Left forelimb (tissue), 1 donor: Measurements from ENCODE around the gene ABCA10.
"Not testable (repeated sequence)": the region's sequence is repeated elsewhere in the genome, so short reads cannot be mapped to it uniquely, and the experiment has no call there.

ENCODE experiments used
- DNase-seq: peaks from one replicate; pipeline ENCODE4 v3.0.0-alpha.2; 2018; ENCODE audit warnings: low spot score

The ABCA10 gene

DNA sequence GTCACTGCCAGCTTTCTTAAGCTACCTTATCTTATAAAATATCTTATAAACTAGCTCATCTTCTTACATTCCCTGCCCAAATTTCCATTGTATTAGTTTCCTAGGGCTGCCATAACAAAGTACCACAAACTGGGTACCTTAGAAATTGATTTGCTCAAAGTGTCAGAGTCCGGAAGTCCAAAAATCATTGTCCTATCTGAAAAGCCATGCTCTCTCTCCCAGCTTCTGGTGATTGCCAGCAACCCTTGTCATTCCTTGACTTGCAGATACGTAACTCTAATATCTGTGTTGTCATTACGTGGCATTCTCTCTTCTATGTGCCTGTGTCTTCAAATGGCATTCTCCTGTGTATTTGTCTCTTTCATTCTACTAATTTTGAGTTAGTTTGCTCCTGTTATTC lies 2.3 kb upstream of the ABCA10 start:
- DNase-seq, result no peak

DNA sequence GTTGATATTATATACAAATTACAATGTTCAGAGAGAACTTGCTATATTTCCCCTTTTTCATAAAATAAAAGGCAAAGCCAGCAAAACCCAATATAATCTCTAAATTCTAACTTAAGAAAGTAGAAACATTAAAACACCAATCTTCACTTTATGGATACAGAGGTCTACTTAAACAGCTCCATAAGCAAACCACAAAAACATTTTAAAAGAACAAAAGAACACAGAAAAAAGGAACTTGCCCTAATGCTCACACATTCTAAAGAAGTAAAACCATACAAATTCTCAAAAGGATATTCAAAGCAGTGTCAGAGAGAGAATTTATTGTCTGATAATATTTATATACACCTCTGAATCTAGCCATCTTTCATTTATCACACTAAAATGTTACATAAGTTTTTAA lies 606 bp downstream of the ABCA10 start:
- DNase-seq, result no peak

GRCh38 chr17:69227541-69227940 lies 1.1 kb downstream of the ABCA10 start:
- DNase-seq, result no peak

DNA sequence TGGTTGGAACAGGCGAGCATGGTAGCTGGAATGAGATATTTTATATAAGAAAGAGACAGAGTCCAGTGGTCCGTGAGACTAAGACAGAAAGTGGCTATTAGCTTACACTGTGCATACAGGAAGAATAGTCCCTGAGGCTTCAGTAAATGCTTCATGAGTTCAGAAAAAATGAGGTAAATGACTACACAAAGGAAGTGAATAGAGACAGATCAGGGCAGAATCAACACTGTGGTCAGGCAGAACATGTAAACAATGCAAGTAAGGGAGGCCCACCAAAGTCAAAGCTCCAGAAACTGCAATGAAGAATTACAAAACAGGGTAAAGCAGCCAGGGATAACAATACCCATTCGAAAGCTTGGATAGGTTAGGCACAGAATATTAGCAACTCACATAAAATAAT lies 4.8 kb downstream of the ABCA10 start:
- DNase-seq, result no peak

DNA sequence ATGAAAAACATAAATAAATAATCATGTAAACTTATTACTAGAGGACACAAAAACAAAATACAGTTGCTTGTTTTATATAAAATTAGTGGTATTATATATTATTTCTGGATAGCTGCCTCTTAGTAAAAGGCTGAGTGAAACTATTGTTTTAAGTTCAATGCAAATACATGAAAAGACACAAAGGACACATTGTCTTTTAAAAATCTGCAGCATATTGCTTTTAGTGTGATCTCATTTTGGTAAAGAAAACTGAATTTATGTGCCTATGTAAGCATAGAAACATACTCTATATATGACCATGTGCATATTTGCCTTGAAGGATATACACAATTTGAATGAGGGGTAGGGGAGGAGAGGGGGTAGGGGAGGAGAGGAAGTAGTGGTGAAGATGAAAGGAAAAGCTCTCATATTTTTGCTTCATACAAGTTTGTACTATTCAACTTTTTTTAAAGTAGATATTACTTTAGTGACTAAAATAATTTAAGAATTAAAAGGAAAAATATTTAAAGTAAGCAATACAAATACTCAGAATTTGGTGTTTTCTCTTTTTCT lies 5.8 kb downstream of the ABCA10 start:
- DNase-seq, result no peak

- no peak for DNase-seq
These were observed 8.5 kb downstream of the ABCA10 start for GRCh38 chr17:69220098-69220497.

DNA sequence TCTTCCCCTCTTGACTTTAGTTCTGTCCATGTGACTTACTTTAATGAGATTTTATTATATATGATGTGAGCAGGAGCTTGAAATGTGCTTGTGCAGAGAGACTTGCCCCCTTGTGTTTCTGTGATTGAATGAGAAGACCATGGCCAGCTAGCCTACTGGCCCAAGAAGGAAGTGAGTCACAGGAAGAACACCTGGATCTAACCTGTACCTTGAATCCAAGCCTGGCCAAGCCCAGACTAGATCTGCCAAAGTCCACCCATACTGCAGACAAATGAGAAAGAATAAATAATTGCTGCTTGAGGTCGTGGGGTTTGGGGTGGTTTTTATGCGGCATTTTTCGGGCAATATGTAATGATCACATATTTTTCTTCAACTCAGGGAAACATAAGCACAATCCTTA lies 9.6 kb downstream of the ABCA10 start:
- DNase-seq, result no peak

DNA sequence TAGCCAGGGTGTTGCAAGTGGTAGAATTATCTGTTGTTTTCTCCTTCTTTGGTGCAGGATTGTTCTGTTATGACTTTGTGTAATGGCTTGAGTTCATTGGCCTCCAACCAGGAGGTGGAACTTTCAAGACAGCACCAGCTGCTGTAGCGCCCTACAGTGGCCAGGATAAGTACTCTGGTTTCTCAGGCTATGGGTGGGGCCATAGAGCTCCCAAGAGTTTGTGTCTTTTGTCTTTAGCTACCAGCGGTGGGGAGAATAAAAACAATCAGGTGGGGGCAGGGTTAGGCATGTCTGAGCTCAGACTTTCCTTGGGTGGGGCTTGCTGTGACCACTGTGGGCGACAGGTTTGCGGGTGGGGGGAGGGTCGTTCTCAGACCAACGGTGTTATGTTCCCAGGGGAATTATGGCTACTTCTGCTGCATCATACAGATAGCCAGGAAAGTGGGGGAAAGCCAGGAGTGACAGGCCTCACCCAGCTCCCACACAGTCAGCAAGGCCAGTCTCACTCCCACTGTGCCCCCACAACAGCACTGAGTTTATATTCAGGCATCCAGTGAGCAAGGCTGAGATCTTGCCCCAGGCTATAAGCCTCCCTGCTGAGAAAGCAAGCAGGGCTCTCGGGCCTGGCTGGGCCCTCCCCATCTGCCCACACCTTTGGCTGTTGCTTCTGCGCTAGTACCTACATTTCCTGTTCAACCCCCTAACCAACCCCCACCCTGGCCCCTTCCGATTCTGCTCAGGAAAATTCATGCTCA lies 15.4 kb downstream of the ABCA10 start:
- DNase-seq, result no peak

- no peak for DNase-seq
These were observed 20.0 kb downstream of the ABCA10 start for GRCh38 chr17:69208640-69209039.

DNA sequence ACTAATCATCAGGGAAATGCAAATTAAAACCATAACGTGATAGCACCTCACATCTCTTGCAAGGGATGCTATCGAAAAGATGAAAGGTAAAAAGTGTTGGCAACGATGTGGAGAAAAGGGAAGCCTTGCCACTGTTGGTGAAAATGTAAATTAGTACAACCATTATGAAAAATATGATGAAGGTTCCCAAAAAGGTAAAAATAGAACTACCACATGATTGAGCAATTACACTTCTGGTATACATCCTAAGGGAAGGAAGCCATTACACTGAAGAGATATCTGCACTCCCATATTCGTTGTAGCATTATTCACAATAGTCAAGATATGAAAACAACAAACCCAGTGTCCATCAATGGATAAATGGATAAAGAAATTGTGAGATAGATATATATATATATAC lies 21.5 kb downstream of the ABCA10 start:
- DNase-seq, result no peak

- DNase-seq, result no peak
These were observed 30.4 kb downstream of the ABCA10 start for GRCh38 chr17:69198238-69198637.

DNA sequence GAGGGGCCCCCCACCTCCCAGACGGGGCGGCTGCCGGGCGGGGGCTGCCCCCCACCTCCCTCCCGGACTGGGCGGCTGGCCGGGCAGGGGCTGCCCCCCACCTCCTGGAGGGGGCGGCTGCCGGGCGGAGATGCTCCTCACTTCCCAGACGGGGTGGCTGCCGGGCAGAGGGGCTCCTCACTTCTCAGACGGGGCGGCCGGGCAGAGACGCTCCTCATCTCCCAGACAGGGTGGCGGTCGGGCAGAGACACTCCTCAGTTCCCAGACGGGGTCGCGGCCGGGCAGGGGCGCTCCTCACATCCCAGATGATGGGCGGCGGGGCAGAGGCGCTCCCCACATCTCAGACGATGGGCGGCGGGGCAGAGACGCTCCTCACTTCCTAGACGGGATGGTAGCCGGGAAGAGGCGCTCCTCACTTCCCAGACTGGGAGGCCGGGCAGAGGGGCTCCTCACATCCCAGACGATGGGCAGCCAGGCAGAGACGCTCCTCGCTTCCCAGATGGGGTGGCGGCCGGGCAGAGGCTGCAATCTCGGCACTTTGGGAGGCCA lies 32.4 kb downstream of the ABCA10 start:
- DNase-seq, result not testable (repeated sequence)

DNA sequence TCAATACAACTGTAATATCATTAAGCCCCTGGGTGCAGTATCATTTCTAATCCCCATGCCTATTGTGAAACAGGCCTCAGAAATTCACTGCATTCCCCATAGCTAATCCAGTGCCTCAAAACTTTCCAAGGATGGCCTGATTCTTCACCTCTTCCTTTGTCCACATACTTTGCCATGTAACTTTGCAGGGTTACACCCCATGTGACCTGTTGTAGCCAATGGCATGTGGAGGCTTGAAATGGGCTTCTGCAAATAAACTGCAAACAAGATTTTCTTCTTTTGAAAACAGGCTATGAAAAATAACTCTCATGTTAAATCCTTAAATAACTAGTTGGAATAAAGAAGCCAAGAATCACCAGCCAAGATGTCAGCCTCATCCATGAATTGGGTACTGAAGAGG lies 35.9 kb downstream of the ABCA10 start:
- DNase-seq, result no peak

GRCh38 chr17:69188796-69189195 lies 39.8 kb downstream of the ABCA10 start:
- no peak for DNase-seq

- DNase-seq, result no peak
These were observed 40.6 kb downstream of the ABCA10 start for GRCh38 chr17:69188064-69188463.

DNA sequence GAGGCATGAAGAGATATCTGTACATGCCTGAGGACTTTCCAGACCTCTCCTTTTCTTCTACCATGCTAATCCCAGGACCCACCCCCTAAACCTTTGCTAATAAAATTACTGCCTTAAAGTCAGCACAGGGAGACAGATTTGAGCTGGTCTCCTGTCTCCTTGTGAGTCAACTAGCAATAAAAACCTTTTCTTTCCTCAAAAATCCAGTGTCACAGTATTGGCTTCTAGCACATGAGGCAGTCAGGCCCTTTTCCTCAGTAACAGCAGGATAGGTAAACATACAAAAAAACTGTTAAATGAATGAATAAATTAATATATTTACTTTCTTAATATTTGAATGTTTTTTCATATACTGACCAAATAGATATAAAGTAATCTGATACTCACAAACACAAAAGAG lies 41.3 kb downstream of the ABCA10 start:
- no peak for DNase-seq

DNA sequence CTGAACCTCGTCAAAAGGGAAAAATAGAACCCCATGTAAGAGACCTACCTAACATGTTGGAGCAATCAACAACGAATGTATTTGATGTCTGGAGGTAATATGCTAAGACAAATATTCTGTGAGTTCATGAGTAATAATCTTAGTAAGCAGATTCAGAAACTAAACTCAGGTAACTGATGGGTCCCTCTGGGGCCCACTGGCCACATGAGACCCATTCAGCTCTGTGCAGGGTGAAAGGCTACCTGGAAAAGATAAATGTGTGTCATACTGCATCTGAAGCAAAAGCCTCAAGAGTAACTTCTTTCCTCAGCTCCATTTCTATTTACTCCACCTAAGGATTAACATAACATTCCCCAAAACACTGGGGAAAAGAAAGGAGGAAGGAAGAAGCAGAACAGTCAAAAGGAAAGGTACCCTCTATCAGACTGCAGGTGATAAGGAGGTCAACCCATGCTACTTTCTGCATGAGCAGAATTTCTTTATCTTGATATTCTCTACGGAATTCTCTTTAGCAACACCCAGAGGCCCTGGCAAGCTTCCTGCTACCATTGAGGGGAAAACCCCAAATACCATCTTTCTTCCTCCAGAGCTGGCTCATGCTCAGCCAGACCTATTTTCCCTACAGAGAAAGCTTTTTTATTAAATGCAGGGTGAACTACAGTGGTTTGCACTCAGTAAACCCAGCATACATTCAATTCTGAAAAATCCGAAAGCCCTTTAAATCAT lies 49.2 kb downstream of the ABCA10 start:
- no peak for DNase-seq

DNA sequence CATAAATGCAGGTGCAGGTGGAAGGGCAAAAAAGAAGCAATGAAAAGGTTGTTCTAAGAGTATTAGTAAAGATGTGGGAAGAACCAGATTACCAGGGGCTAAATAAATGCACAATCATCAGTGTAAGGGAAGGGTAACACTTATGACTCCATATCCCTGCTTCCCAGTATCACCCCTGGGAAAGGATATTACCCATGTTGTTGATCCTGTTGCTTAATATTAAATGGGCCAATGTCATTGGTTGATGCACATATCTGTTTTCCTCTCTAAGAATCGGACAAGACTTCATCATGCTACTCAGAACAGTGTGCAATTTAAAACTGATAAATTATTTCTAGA lies 52.2 kb downstream of the ABCA10 start:
- no peak for DNase-seq

DNA sequence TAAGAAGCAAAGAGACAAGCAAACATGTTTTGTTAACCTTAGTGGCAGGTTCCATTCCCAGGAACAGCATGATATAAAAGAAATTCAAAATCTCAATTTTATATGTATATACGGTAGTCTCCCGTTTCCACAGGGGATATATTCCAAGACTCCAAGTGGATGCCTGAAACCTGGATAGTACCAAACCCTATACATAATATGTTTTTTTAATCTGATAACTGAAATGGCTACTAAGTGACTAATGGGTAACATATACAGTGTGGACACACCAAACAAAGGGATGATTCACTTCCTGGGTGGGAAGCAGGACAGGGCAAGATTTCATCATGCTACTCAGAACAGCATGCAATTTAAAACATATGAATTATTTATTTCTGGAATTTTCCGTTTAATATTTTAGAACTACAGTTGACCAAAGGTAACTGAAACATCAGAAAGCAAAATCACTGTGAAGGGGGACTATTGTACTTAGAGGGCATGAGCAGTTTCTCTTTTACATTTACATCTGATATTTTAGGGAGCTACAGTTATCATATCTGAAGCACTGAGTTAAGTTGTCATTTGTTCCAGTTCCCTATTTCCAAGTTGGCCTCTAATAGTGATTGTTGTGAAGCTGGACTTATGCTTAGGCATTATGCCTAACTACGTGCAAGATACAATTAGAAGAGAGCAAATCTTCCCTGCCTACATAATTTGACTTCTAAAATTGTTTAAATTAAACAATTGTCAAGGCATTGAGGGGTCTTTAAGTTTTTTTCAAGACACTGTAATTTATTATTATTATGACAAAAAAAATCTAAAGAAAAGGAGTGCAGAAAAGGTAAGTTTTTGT lies 52.8 kb downstream of the ABCA10 start:
- DNase-seq, result no peak

GRCh38 chr17:69175262-69175624 lies 53.4 kb downstream of the ABCA10 start:
- DNase-seq, result no peak

- no peak for DNase-seq
These were observed 55.5 kb downstream of the ABCA10 start for GRCh38 chr17:69173118-69173517.

- no peak for DNase-seq
These were observed 58.2 kb downstream of the ABCA10 start for GRCh38 chr17:69170377-69170776.
